WTC11 (cell line): ENCODE measurements around the gene ZNF467. TPM values are rescaled to one million over a fixed set of nuclear protein-coding genes. Genes with fewer than 3 reads are reported as not detected.

Experiments
- ATAC-seq: fragments of 200-7000 bp; cut with Tn5 transposase; 2 replicates; pipeline ENCODE4 v1.10.0; 2021; ENCODE audit warnings: mild to moderate bottlenecking, moderate library complexity
- CTCF ChIA-PET: fragments of 300-600 bp; sonication (Branson Sonifier 250); formaldehyde crosslinking; loops from one replicate; lab custom pipeline; 2021; ENCODE audit warnings: antibody characterized with exemption; lab: Charles Lee
- POLR2A ChIA-PET: fragments of 350-600 bp; sonication (Branson Sonifier 250); formaldehyde crosslinking; loops from one replicate; lab custom pipeline; 2021; ENCODE audit warnings: antibody characterized with exemption; lab: Charles Lee
- DNase-seq: peaks from one replicate; pipeline ENCODE4 v3.0.0; 2021; ENCODE audit warnings: low spot score
- H3K27ac Mint-ChIP-seq: 2 replicates; pipeline ENCODE4 v1.8.0; 2021; ENCODE audit warnings: mixed read lengths
- H3K27me3 Mint-ChIP-seq: 2 replicates; pipeline ENCODE4 v1.8.0; 2021; ENCODE audit warnings: low read depth, mild to moderate bottlenecking, moderate library complexity, mixed read lengths
- H3K36me3 Mint-ChIP-seq: 2 replicates; pipeline ENCODE4 v1.8.0; 2021; ENCODE audit warnings: mixed read lengths
- H3K4me1 Mint-ChIP-seq: 2 replicates; pipeline ENCODE4 v1.8.0; 2022; ENCODE audit warnings: mixed read lengths
- H3K4me3 Mint-ChIP-seq: 2 replicates; pipeline ENCODE4 v1.8.0; 2021; ENCODE audit warnings: mild to moderate bottlenecking, moderate library complexity, mixed read lengths
- H3K9me3 Mint-ChIP-seq: 2 replicates; pipeline ENCODE4 v1.8.0; 2021; ENCODE audit warnings: mixed read lengths
- AFF4 ChIP-seq: sonication (generic); formaldehyde crosslinking; IDR thresholded peaks from 2 replicates; pipeline ENCODE4 v1.8.1; 2023; ENCODE audit warnings: mild to moderate bottlenecking, missing genetic modification reagents, borderline replicate concordance
- ATF2 ChIP-seq: sonication (generic); formaldehyde crosslinking; IDR thresholded peaks from 2 replicates; pipeline ENCODE4 v1.8.1; 2022; ENCODE audit warnings: low read depth, missing genetic modification reagents, borderline replicate concordance
- CBFB ChIP-seq: sonication (generic); formaldehyde crosslinking; IDR thresholded peaks from 2 replicates; pipeline ENCODE4 v1.8.1; 2022; ENCODE audit warnings: mild to moderate bottlenecking, low read depth, missing genetic modification reagents
- CDX4 ChIP-seq: fragments of 250-450 bp; sonication (Bioruptor Pico); IDR thresholded peaks from 2 replicates; pipeline ENCODE4 v1.9.0; 2021; ENCODE audit warnings: moderate library complexity, mild to moderate bottlenecking, inconsistent platforms, borderline replicate concordance
- EMX1 ChIP-seq: fragments of 250-450 bp; sonication (Bioruptor Pico); IDR thresholded peaks from 2 replicates; pipeline ENCODE4 v1.8.0; 2021; ENCODE audit warnings: mild to moderate bottlenecking
- ERG ChIP-seq: fragments of 250-450 bp; sonication (Bioruptor Pico); IDR thresholded peaks from 2 replicates; pipeline ENCODE4 v1.8.0; 2021; ENCODE audit warnings: mild to moderate bottlenecking
- ESRRA ChIP-seq: sonication (generic); formaldehyde crosslinking; IDR thresholded peaks from 2 replicates; pipeline ENCODE4 v1.8.1; 2022; ENCODE audit warnings: mild to moderate bottlenecking, missing genetic modification reagents, borderline replicate concordance
- ETV6 ChIP-seq: sonication (generic); formaldehyde crosslinking; IDR thresholded peaks from 2 replicates; pipeline ENCODE4 v1.8.1; 2022; ENCODE audit warnings: mild to moderate bottlenecking, missing genetic modification reagents
- FOXJ3 ChIP-seq: sonication (generic); formaldehyde crosslinking; IDR thresholded peaks from 2 replicates; pipeline ENCODE4 v1.9.0; 2021; ENCODE audit warnings: missing genetic modification reagents, mild to moderate bottlenecking, borderline replicate concordance
- FOXP1 ChIP-seq: sonication (generic); formaldehyde crosslinking; IDR thresholded peaks from 2 replicates; pipeline ENCODE4 v1.8.0; 2022; ENCODE audit warnings: missing genetic modification reagents, mild to moderate bottlenecking, moderate library complexity, borderline replicate concordance
- GRHL2 ChIP-seq: fragments of 250-450 bp; sonication (Bioruptor Pico); IDR thresholded peaks from 2 replicates; pipeline ENCODE4 v1.8.0; 2022; ENCODE audit warnings: mild to moderate bottlenecking, moderate library complexity; ENCODE audit not compliant: insufficient replicate concordance, severe bottlenecking
- NFATC4 ChIP-seq: fragments of 250-450 bp; sonication (Bioruptor Pico); IDR thresholded peaks from 2 replicates; pipeline ENCODE4 v1.9.0; 2021; ENCODE audit warnings: mild to moderate bottlenecking
- NR3C1 ChIP-seq: sonication (generic); formaldehyde crosslinking; conservative IDR thresholded peaks from 2 replicates; pipeline ENCODE4 v1.8.1; 2023; ENCODE audit warnings: low read depth, mild to moderate bottlenecking, missing genetic modification reagents
- SMAD4 ChIP-seq: sonication (generic); formaldehyde crosslinking; IDR thresholded peaks from 2 replicates; pipeline ENCODE4 v1.8.0; 2022; ENCODE audit warnings: mild to moderate bottlenecking, missing genetic modification reagents
- SP1 ChIP-seq: sonication (generic); formaldehyde crosslinking; conservative IDR thresholded peaks from 2 replicates; pipeline ENCODE4 v1.8.1; 2022; ENCODE audit warnings: missing genetic modification reagents
- TEAD1 ChIP-seq: sonication (generic); formaldehyde crosslinking; IDR thresholded peaks from 2 replicates; pipeline ENCODE4 v1.8.0; 2022; ENCODE audit warnings: mild to moderate bottlenecking, missing genetic modification reagents
- TP53 ChIP-seq: sonication (generic); formaldehyde crosslinking; IDR thresholded peaks from 2 replicates; pipeline ENCODE4 v1.8.1; 2023; ENCODE audit warnings: mild to moderate bottlenecking, missing genetic modification reagents
- ZBTB21 ChIP-seq: sonication (generic); formaldehyde crosslinking; IDR thresholded peaks from 2 replicates; pipeline ENCODE4 v1.8.1; 2023; ENCODE audit warnings: mild to moderate bottlenecking, missing genetic modification reagents, borderline replicate concordance
- ZNF232 ChIP-seq: sonication (generic); formaldehyde crosslinking; IDR thresholded peaks from 2 replicates; pipeline ENCODE4 v1.8.0; 2022; ENCODE audit warnings: mild to moderate bottlenecking, missing genetic modification reagents
- ZNF263 ChIP-seq: sonication (generic); formaldehyde crosslinking; IDR thresholded peaks from 2 replicates; pipeline ENCODE4 v1.8.1; 2022; ENCODE audit warnings: low read depth, mild to moderate bottlenecking, moderate library complexity, missing genetic modification reagents
- ZNF317 ChIP-seq: sonication (generic); formaldehyde crosslinking; IDR thresholded peaks from 2 replicates; pipeline ENCODE4 v1.8.1; 2023; ENCODE audit warnings: low read depth, mild to moderate bottlenecking, moderate library complexity, missing genetic modification reagents, borderline replicate concordance
- ZNF416 ChIP-seq: fragments of 250-450 bp; sonication (Bioruptor Pico); IDR thresholded peaks from 2 replicates; pipeline ENCODE4 v1.9.0; 2021; ENCODE audit warnings: mild to moderate bottlenecking, inconsistent platforms
- ZNF512 ChIP-seq: sonication (generic); formaldehyde crosslinking; IDR thresholded peaks from 2 replicates; pipeline ENCODE4 v1.8.1; 2022; ENCODE audit warnings: missing genetic modification reagents, borderline replicate concordance
- total RNA-seq: library from RNA; stranded (reverse); gene quantifications from 3 replicates; pipeline ENCODE4 v1.2.3, GENCODE V29; 2021

Gene ZNF467
- total RNA-seq, 1 experiment from 2014 or later: 0.70 TPM

GRCh38 chr7:149806726-149807125 is 33.3 kb upstream of the ZNF467 start:
- no peak overlapping the region for H3K27ac Mint-ChIP-seq
- no peaks in the 10 kb centered on the region for H3K4me1 Mint-ChIP-seq
- no peaks in the 10 kb centered on the region for H3K36me3 Mint-ChIP-seq
- CTCF ChIA-PET: interaction anchor here (0.6 to 8.5 kb wide), 25 partner anchors 9 to 488 kb away, joined by 3 to 114 read pairs (median 5); partner anchors contain the start of gene ZNF862
- TF ChIP-seq ZNF512 (CRISPR knock-in tag): no peak
- TF ChIP-seq AFF4 (CRISPR knock-in tag): no peak
- TF ChIP-seq FOXJ3 (CRISPR knock-in tag): no peak
- TF ChIP-seq ZBTB21 (CRISPR knock-in tag): no peak
- no peak for TF ChIP-seq NR3C1
- TF ChIP-seq TEAD1: no peak
- TF ChIP-seq CBFB: no peak
- no peak overlapping the region for H3K4me3 Mint-ChIP-seq
- DNase-seq: no peak
- ATAC-seq: no peak
- POLR2A ChIA-PET: no interaction called here
- no peaks in the 10 kb centered on the region for H3K27me3 Mint-ChIP-seq
- no peaks in the 10 kb centered on the region for H3K9me3 Mint-ChIP-seq

GRCh38 chr7:149804106-149804505 is 30.7 kb upstream of the ZNF467 start:
- ATAC-seq: no peak
- POLR2A ChIA-PET: no interaction called here

GRCh38 chr7:149803551-149804074 is 30.2 kb upstream of the ZNF467 start:
- POLR2A ChIA-PET: no interaction called here
- CTCF ChIA-PET: interaction anchor here (1.1 to 4.9 kb wide), 3 partner anchors 32 to 57 kb away, joined by 4 to 30 read pairs (median 5); no protein-coding TSS in a partner anchor
- peak; percentile 44 for ATAC-seq
- no peak for TF ChIP-seq EMX1 (CRISPR knock-in tag)
- TF ChIP-seq ETV6 (CRISPR knock-in tag): no peak
- no peak for TF ChIP-seq ZNF416
- TF ChIP-seq ZNF232: no peak
- TF ChIP-seq FOXP1 (CRISPR knock-in tag): no peak
- no peak for TF ChIP-seq SMAD4 (CRISPR knock-in tag)
- TF ChIP-seq CDX4 (CRISPR knock-in tag): no peak
- no peak for TF ChIP-seq ATF2
- no peak for TF ChIP-seq TP53 (CRISPR knock-in tag)
- no peak for TF ChIP-seq ZNF317 (CRISPR knock-in tag)
- TF ChIP-seq ESRRA (CRISPR knock-in tag): no peak
- no peak for TF ChIP-seq GRHL2 (CRISPR knock-in tag)
- no peak for TF ChIP-seq NR3C1

More at GRCh38 chr7:149804106-149804505, 30.7 kb upstream of the ZNF467 start:
- DNase-seq: no peak
- TF ChIP-seq NFATC4 (no peak), GRHL2 (CRISPR knock-in tag) (no peak), SMAD4 (CRISPR knock-in tag) (no peak), ERG (CRISPR knock-in tag) (no peak), ETV6 (CRISPR knock-in tag) (no peak), NR3C1 (no peak), FOXP1 (CRISPR knock-in tag) (no peak), ZNF263 (CRISPR knock-in tag) (no peak), SP1 (CRISPR knock-in tag) (no peak)
- H3K36me3 Mint-ChIP-seq: no peaks in the 10 kb centered on the region
- no peaks in the 10 kb centered on the region for H3K9me3 Mint-ChIP-seq
- H3K4me1 Mint-ChIP-seq: no peaks in the 10 kb centered on the region
- no peak overlapping the region for H3K4me3 Mint-ChIP-seq
- no peak overlapping the region for H3K27ac Mint-ChIP-seq
- CTCF ChIA-PET: no interaction called here
- no peaks in the 10 kb centered on the region for H3K27me3 Mint-ChIP-seq

More at GRCh38 chr7:149803551-149804074, 30.2 kb upstream of the ZNF467 start:
- no peaks in the 10 kb centered on the region for H3K4me1 Mint-ChIP-seq
- H3K27me3 Mint-ChIP-seq: no peaks in the 10 kb centered on the region
- no peak for DNase-seq
- no peak overlapping the region for H3K4me3 Mint-ChIP-seq
- no peaks in the 10 kb centered on the region for H3K9me3 Mint-ChIP-seq
- H3K36me3 Mint-ChIP-seq: no peaks in the 10 kb centered on the region
- H3K27ac Mint-ChIP-seq: no peak overlapping the region
